Mucosa of descending colon (tissue), 3 donors: ENCODE results near the gene PPY. TPM values are rescaled to one million over a fixed set of nuclear protein-coding genes. Genes with fewer than 3 reads are reported as not detected.
A peak's percentile ranks its signal among the peaks of the same experiment; 100 is the strongest.

Experiments used
- ATAC-seq: fragments of 200-7000 bp; cut with Tn5 transposase; one replicate; pipeline ENCODE4 v1.9.1; 2020; ENCODE audit warnings: mild to moderate bottlenecking, moderate library complexity
- DNase-seq, 3 donors: peaks; one replicate each; pipeline ENCODE4 v3.0.0-alpha.2; 2020
- H3K36me3 ChIP-seq: fragments of 200-600 bp; one replicate; pipeline ENCODE4 v1.8.0; 2021; ENCODE audit warnings: low read depth, mild to moderate bottlenecking
- H3K4me1 ChIP-seq: fragments of 200-600 bp; one replicate; pipeline ENCODE4 v1.8.0; 2021; ENCODE audit warnings: low read depth, mild to moderate bottlenecking
- H3K4me3 ChIP-seq: fragments of 200-600 bp; one replicate; pipeline ENCODE4 v1.8.0; 2021; ENCODE audit warnings: mild to moderate bottlenecking
- H3K9me3 ChIP-seq: fragments of 200-600 bp; one replicate; pipeline ENCODE4 v1.8.0; 2021; ENCODE audit warnings: mild to moderate bottlenecking
- CTCF ChIP-seq: fragments of 200-600 bp; IDR thresholded peaks from one replicate; pipeline ENCODE4 v1.8.0; 2022; ENCODE audit warnings: antibody characterized with exemption, mild to moderate bottlenecking
- intact Hi-C, 2 donors: fragments of 100-400 bp; cut with DNase I in 1 of 2; cut with micrococcal nuclease in 1 of 2; formaldehyde crosslinking; loops; one replicate each; pipeline versions ENCODE4 v1.11.0 to v1.11.1; 2022; cut with DNase I, micrococcal nuclease
- total RNA-seq, 3 donors: library from RNA; stranded (reverse); fragmentation: NEBNext Ultra II Directional in 2 of 3; extraction: Animal tissue kit (Norgen Biotek cat#: 25700) in 2 of 3; gene quantifications; one replicate each; pipeline versions ENCODE4 v1.2.1 to v1.2.4, GENCODE V29; 2021 to 2023
- donor health status: DM: no; HTN: no; CAD: no; lungs with moderate emphysema.
- donor health status: DM: no; HTN: no; CAD: no.
- donor health status: DM: no; HTN: yes; CAD: no.

Gene PPY
- total RNA-seq, 3 donors from 2014 or later = 1.5 TPM; not detected in 2

GRCh38 chr17:43911904-43912303 lies 30.4 kb downstream of the PPY start:
- no peak for DNase-seq
- ATAC-seq = no peak
- no peaks in the 10 kb centered on the region for H3K36me3 ChIP-seq
- intact Hi-C loops = no loop called here
- peaks cover 7% of the 10 kb centered on the region for H3K4me1 ChIP-seq
- H3K4me3 ChIP-seq = no peak overlapping the region
- no peaks in the 10 kb centered on the region for H3K9me3 ChIP-seq
- no peak for TF ChIP-seq CTCF

GRCh38 chr17:43909537-43910231 lies 32.6 kb downstream of the PPY start:
- Histone ChIP-seq H3K36me3 (no peaks in the 10 kb centered on the region), H3K4me3 (no peak overlapping the region), H3K4me1 (peaks cover 9% of the 10 kb centered on the region), H3K9me3 (no peaks in the 10 kb centered on the region)
- intact Hi-C loops = no loop called here
- no peak for TF ChIP-seq CTCF
- ATAC-seq = no peak
- no peak for DNase-seq

- no peaks in the 10 kb centered on the region for H3K9me3 ChIP-seq
- ATAC-seq = peak; percentile 70
- H3K4me1 ChIP-seq = peaks cover 9% of the 10 kb centered on the region
- no peak overlapping the region for H3K4me3 ChIP-seq
- H3K36me3 ChIP-seq = no peaks in the 10 kb centered on the region
- TF ChIP-seq CTCF = no peak
- peak in 2 of 3 donors; percentile 63 to 69 for DNase-seq
- intact Hi-C loops = no loop called here
Observed at GRCh38 chr17:43907998-43908721, 34.1 kb downstream of the PPY start.

- DNase-seq (peak; percentile 57 to 65 (median 65)), ATAC-seq (peak; percentile 62)
- H3K36me3 ChIP-seq = no peaks in the 10 kb centered on the region
- no peak within 1 kb of the TSS for H3K4me3 ChIP-seq
- H3K4me1 ChIP-seq = peaks cover 9% of the 10 kb centered on the region
- intact Hi-C loops = no loop called here
- TF ChIP-seq CTCF = no peak
- no peaks in the 10 kb centered on the region for H3K9me3 ChIP-seq
Observed at GRCh38 chr17:43907425-43907981, 34.8 kb downstream of the PPY start, which contains the start of gene MPP2. Gene MPP2 (minus strand): TSS chr17:43907536. CDS start chr17:43904460, 3,076 bp downstream.

- intact Hi-C loops = no loop called here
- Histone ChIP-seq H3K4me1 (peaks cover 9% of the 10 kb centered on the region), H3K9me3 (no peaks in the 10 kb centered on the region), H3K4me3 (no peak overlapping the region), H3K36me3 (no peaks in the 10 kb centered on the region)
- no peak for DNase-seq
- no peak for ATAC-seq
- no peak for TF ChIP-seq CTCF
Observed at GRCh38 chr17:43906951-43907424, 35.3 kb downstream of the PPY start.
